Effector memory CD4-positive, alpha-beta T cell (primary cell): ENCODE data around the gene DNAJC3.
"Not testable (repeated sequence)": the region's sequence is repeated elsewhere in the genome, so short reads cannot be mapped to it uniquely, and the experiment has no call there.

Experiments used
- DNase-seq, 3 donors: peaks; one replicate each; pipeline ENCODE4 v3.0.0-alpha.2; 2020
- H3K27ac ChIP-seq: 2 replicates; pipeline ENCODE4 v1.7.0; 2013; ENCODE audit warnings: mild to moderate bottlenecking, low read length, moderate library complexity; ENCODE audit not compliant: insufficient read depth, poor library complexity, severe bottlenecking
- H3K27me3 ChIP-seq: replicated peaks from 2 replicates; pipeline ENCODE4 v1.7.0; 2013; ENCODE audit warnings: mild to moderate bottlenecking, low read length; ENCODE audit not compliant: insufficient read depth, control insufficient read depth, poor library complexity, severe bottlenecking
- H3K36me3 ChIP-seq: 2 replicates; pipeline ENCODE4 v1.7.0; 2013; ENCODE audit warnings: mild to moderate bottlenecking, low read length, moderate library complexity; ENCODE audit not compliant: control insufficient read depth, insufficient read depth
- H3K4me1 ChIP-seq: 2 replicates; pipeline ENCODE4 v1.7.0; 2013; ENCODE audit warnings: low read length, mild to moderate bottlenecking; ENCODE audit not compliant: control insufficient read depth, insufficient read depth, poor library complexity, severe bottlenecking
- H3K4me3 ChIP-seq: 2 replicates; pipeline ENCODE4 v1.7.0; 2013; ENCODE audit warnings: low read length, low read depth, mild to moderate bottlenecking; ENCODE audit not compliant: insufficient read depth, poor library complexity, severe bottlenecking
- H3K9me3 ChIP-seq: 2 replicates; pipeline ENCODE4 v1.7.0; 2013; ENCODE audit warnings: mild to moderate bottlenecking, low read length, moderate library complexity; ENCODE audit not compliant: control insufficient read depth

DNAJC3 gene

DNA sequence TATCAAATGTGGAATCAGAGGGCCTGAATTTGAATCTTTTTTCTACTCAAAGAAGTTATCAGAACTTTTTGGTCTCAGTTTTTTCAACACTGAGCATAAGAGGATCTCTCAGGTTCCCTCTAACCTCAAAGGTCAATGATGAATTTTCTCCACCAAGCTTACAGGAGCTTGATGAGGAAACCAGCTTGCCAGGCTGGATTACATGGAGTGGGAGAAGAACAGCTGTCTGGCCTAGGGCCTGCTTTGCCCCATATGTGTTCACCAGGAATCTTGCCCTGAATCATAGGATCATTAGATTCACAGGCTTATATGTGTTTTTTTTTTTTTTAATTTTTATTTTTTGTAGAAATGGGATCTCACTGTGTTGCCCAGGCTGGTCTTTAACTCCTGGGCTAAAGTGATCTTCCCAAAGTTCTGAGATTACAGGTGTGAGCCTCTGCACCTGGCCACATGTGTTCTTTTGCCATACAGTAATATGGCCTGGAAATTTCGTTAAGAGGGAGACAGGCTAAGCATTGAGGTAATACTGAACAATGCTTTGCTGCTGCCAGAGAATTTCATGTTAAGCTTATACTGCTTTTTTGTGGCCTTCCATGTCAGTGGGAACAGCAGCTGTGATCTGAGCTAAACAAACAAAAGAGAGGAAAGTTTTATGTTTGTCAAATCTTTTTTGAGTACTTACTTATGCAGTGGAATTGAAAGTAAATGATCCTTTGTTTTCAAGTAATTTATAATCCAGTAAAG, 110.6 kb downstream of the DNAJC3 start:
- H3K4me3 ChIP-seq, result no peak overlapping the region
- no peaks in the 10 kb centered on the region for H3K9me3 ChIP-seq
- no peaks in the 10 kb centered on the region for H3K27me3 ChIP-seq
- H3K4me1 ChIP-seq, result no peaks in the 10 kb centered on the region
- no peak for DNase-seq
- peaks cover 56% of the 10 kb centered on the region for H3K36me3 ChIP-seq
- H3K27ac ChIP-seq, result no peak overlapping the region

DNA sequence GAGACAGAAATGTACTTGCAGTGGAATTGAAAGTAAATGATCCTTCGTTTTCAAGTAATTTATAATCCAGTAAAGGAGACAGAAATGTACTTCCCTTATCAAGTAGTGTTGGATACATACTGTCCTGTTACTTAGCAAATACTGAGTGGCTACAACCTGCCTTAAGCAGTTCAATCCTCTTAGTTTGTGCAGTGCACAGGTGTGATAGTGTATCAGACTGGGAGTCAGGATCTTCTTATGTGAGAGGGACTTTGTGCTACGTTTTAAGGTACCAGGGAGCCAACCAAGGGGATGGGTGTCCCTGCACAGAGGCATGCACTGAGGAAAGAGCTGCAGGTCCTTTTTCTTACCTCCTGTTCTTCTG, 111.1 kb downstream of the DNAJC3 start:
- no peak overlapping the region for H3K4me3 ChIP-seq
- H3K9me3 ChIP-seq, result no peaks in the 10 kb centered on the region
- no peak overlapping the region for H3K27ac ChIP-seq
- peaks cover 56% of the 10 kb centered on the region for H3K36me3 ChIP-seq
- no peaks in the 10 kb centered on the region for H3K4me1 ChIP-seq
- DNase-seq, result no peak
- no peaks in the 10 kb centered on the region for H3K27me3 ChIP-seq

DNA sequence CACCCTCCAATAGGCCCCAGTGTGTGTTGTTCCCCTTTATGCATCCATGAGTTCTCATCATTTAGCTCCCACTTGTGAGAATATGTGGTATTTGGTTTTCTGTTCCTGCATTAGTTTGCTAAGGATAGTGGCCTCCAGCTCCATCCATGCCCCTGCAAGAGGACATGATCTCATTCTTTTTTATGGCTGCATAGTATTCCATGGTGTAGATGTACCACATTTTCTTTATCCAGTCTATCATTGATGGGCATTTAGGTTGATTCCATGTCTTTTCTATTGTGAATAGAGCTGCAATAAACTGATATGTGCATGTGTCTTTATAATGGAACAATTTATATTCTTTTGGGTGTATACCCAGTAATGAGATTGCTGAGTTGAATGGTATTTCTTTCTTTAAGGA, 112.4 kb downstream of the DNAJC3 start:
- not testable (repeated sequence) for H3K9me3 ChIP-seq, H3K4me1 ChIP-seq, DNase-seq, H3K27me3 ChIP-seq, H3K27ac ChIP-seq, H3K4me3 ChIP-seq
- H3K36me3 ChIP-seq, result peaks cover 52% of the 10 kb centered on the region

DNA sequence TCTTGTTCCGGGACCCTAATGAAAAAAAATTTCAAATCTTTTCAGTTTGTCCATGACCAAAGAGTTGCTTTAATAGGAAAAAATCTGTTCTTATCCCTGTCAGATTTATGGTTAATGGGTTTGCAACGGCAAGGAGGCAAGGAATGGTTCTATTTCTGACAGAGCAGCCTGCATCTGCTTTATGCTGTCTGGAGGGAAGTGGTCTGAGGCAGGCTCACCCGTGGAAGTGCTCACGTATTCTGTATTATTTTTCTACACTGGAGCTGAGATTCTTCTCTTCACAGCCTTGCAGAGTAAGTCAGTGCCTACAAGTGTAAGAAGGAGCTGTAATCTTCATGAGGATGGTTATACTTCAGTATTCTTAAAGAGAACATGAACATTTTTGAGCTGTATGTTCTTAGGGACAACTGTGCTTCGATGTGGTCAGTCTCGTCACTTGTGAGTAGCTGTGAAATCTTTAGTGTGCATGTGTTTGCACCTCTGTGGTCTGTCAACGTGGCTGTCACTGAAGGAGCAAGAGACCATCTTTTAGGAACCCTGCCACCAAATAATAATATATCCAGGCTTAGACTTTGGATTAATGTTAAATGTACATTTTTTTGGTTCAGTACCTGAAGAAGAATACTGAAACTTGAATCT, 114.3 kb downstream of the DNAJC3 start:
- H3K27me3 ChIP-seq, result no peaks in the 10 kb centered on the region
- no peak overlapping the region for H3K27ac ChIP-seq
- no peak overlapping the region for H3K4me3 ChIP-seq
- DNase-seq, result no peak
- no peaks in the 10 kb centered on the region for H3K4me1 ChIP-seq
- no peaks in the 10 kb centered on the region for H3K9me3 ChIP-seq
- peaks cover 44% of the 10 kb centered on the region for H3K36me3 ChIP-seq

DNA sequence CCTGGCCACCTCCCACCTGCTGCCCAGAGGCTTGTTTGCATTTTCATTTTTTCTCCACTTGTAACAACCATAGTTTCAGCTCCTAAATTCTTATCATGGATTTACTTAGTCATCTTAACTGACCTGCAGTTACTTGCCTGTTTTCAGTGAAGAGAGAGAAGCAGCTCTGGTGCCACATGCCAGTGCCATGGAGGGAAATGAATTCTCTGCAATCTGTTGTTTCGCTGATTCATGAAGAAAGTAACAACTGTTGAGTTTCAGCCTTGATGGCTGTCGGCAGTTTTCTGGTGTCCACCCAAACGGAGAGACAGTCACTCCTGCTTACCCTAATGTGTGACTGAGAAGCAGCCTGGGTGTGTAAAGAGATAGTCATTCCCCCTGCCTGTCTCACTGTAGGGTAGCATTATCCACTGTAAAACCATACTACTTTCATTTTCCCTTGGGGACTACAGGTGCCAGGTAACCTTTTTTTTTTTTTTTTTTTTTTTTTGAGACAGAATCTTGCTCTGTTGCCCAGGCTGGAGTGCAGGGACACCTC, 116.1 kb downstream of the DNAJC3 start:
- DNase-seq, result no peak
- Histone ChIP-seq H3K4me3 (no peak overlapping the region), H3K9me3 (no peaks in the 10 kb centered on the region), H3K4me1 (no peaks in the 10 kb centered on the region), H3K27ac (no peak overlapping the region), H3K36me3 (peaks cover 29% of the 10 kb centered on the region), H3K27me3 (no peaks in the 10 kb centered on the region)

DNA sequence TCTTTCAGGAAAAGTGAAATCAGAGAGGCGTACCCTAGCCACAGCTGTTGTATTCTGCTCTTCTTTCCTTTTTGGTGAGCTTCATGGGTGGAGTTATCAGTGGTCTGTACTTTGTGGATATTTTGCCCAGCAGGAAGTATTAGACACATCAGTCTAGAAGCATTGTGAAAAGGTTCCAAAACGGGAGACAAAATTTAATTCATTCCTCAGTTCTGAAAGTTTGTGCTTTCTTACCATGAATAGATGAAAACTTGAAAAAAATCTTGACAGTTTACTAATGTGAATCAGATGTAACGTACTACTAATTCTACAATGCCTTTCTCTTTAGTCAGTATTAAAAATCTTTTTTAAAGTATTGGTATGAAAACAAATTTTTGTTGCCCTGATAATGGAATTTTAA, 116.8 kb downstream of the DNAJC3 start:
- H3K36me3 ChIP-seq, result peaks cover 25% of the 10 kb centered on the region
- no peak overlapping the region for H3K27ac ChIP-seq
- H3K9me3 ChIP-seq, result no peaks in the 10 kb centered on the region
- no peak for DNase-seq
- no peaks in the 10 kb centered on the region for H3K27me3 ChIP-seq
- no peak overlapping the region for H3K4me3 ChIP-seq
- H3K4me1 ChIP-seq, result no peaks in the 10 kb centered on the region

DNA sequence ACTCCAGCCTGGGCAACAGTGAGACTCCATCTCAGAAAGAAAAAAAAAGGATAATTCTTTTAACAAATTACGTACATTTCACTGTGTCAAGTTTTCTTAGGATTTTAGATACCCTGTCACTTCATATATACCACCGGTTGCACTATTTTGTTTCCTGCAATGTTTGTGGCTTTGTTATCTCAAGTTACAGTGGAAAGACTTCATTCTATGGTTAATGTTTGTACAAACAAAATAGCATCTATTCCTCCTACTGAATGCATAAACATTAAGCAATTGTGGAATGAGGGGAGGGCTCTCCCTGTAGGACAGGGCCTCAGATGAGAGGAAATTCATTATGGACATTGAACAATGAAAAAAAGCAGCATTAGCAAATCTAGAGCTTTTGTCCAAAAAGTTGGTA, 120.1 kb downstream of the DNAJC3 start:
- no peaks in the 10 kb centered on the region for H3K27me3 ChIP-seq
- no peaks in the 10 kb centered on the region for H3K9me3 ChIP-seq
- no peak for DNase-seq
- no peak overlapping the region for H3K4me3 ChIP-seq
- no peaks in the 10 kb centered on the region for H3K4me1 ChIP-seq
- H3K27ac ChIP-seq, result no peak overlapping the region
- peaks cover 2% of the 10 kb centered on the region for H3K36me3 ChIP-seq

DNA sequence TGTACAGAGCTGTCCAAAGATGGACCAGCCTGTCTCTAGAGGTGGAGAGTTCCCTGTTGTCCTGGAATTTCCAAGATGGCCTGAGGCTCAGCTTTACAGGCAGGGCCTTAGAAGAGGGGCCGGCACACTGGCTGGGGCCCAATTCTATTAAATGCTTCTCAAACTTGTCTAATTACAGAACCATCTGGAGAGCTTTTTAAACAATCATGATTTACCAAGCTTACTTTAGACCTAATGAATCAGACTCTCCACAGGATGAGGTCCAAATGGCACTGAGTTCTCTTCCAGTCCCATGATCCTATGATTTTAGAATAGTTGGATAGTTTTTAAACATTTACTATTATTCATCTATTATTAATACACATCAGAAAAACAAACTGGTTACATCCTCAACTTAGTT, 123.5 kb downstream of the DNAJC3 start:
- Histone ChIP-seq H3K27ac (no peak overlapping the region), H3K27me3 (no peaks in the 10 kb centered on the region), H3K4me3 (no peak overlapping the region), H3K4me1 (no peaks in the 10 kb centered on the region), H3K36me3 (no peaks in the 10 kb centered on the region), H3K9me3 (no peaks in the 10 kb centered on the region)
- DNase-seq, result no peak

DNA sequence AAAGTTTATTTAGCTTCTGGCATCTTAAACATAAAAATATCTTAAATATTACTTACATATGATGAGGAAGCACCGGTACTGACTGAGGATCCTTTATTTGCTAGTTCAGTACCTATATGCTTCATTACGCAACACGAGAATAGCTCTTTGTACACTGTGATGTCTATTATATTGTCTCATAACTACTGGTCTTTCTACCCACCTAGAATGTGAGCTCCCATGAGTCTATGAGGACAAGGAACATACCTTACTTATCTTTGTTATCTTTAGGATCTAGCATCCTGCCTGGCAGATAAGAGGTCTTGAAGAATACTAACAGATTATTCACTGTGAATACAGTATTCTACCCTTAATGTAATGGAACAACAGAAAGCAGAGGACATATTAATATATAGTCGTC, 124.9 kb downstream of the DNAJC3 start:
- no peaks in the 10 kb centered on the region for H3K4me1 ChIP-seq
- no peak overlapping the region for H3K4me3 ChIP-seq
- H3K9me3 ChIP-seq, result no peaks in the 10 kb centered on the region
- H3K36me3 ChIP-seq, result no peaks in the 10 kb centered on the region
- no peak overlapping the region for H3K27ac ChIP-seq
- no peaks in the 10 kb centered on the region for H3K27me3 ChIP-seq
- DNase-seq, result no peak

DNA sequence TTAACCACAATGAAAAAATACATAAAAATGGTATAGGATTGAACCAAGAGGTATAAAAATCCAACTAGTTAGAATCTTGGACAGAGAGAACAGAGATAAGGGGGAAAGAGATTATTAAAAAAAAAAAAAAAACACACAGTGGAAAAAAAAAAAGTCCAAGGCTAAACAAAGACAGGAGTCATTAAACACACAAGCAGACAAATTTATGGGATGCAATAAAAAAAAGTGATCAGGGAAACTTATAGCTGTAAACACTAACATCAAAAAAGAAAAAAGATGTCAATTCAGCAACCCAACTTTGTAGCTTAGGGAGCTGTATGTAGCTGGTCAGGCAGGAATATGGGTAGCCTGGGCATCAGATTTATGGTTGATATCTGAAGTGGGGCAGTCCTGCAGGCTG, 129.0 kb downstream of the DNAJC3 start:
- no peak overlapping the region for H3K4me3 ChIP-seq
- no peaks in the 10 kb centered on the region for H3K9me3 ChIP-seq
- H3K36me3 ChIP-seq, result no peaks in the 10 kb centered on the region
- no peaks in the 10 kb centered on the region for H3K4me1 ChIP-seq
- no peak overlapping the region for H3K27ac ChIP-seq
- peaks cover 3% of the 10 kb centered on the region for H3K27me3 ChIP-seq
- no peak for DNase-seq
